OCI-LY1 (cell line): ENCODE data around the gene ACTG2.
A peak's percentile ranks its signal among the peaks of the same experiment; 100 is the strongest.

Experiments used
- EZH2 ChIP-seq: fragments of 200-600 bp; sonication (generic), shearing (Covaris generic); IDR thresholded peaks from 2 replicates; pipeline ENCODE4 v1.8.0; 2017; ENCODE audit warnings: borderline replicate concordance, mixed run types, mild to moderate bottlenecking, antibody characterized with exemption, low read length, moderate library complexity, mixed read lengths
- TF ChIP-seq, protein P1 (sequence below): fragments of 200-600 bp; sonication (generic), shearing (Covaris generic); IDR thresholded peaks from 2 replicates; pipeline ENCODE4 v1.5.1; 2017; ENCODE audit warnings: mild to moderate bottlenecking, antibody characterized with exemption, low read length, moderate library complexity, mixed read lengths

- TF ChIP-seq, protein P1, sequence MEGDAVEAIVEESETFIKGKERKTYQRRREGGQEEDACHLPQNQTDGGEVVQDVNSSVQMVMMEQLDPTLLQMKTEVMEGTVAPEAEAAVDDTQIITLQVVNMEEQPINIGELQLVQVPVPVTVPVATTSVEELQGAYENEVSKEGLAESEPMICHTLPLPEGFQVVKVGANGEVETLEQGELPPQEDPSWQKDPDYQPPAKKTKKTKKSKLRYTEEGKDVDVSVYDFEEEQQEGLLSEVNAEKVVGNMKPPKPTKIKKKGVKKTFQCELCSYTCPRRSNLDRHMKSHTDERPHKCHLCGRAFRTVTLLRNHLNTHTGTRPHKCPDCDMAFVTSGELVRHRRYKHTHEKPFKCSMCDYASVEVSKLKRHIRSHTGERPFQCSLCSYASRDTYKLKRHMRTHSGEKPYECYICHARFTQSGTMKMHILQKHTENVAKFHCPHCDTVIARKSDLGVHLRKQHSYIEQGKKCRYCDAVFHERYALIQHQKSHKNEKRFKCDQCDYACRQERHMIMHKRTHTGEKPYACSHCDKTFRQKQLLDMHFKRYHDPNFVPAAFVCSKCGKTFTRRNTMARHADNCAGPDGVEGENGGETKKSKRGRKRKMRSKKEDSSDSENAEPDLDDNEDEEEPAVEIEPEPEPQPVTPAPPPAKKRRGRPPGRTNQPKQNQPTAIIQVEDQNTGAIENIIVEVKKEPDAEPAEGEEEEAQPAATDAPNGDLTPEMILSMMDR = peak; percentile 41; the same call in 1 of the 2 replicates
- TF ChIP-seq EZH2 = no peak
Observed at GRCh38 chr2:73851274-73851673, 41.5 kb upstream of the ACTG2 start.
